HG02885 (cell line): ENCODE results near the gene AGAP5.
"Not testable (repeated sequence)": the region's sequence is repeated elsewhere in the genome, so short reads cannot be mapped to it uniquely, and the experiment has no call there.

Experiments used
- ATAC-seq: cut with Tn5 transposase; IDR thresholded peaks from one replicate; pipeline ENCODE4 v1.9.1; 2021; ENCODE audit warnings: mild to moderate bottlenecking; ENCODE audit not compliant: unreplicated experiment, poor library complexity

The AGAP5 gene

GRCh38 chr10:73662705-73663104 is 35.2 kb downstream of the AGAP5 start:
- ATAC-seq: not testable (repeated sequence)

DNA sequence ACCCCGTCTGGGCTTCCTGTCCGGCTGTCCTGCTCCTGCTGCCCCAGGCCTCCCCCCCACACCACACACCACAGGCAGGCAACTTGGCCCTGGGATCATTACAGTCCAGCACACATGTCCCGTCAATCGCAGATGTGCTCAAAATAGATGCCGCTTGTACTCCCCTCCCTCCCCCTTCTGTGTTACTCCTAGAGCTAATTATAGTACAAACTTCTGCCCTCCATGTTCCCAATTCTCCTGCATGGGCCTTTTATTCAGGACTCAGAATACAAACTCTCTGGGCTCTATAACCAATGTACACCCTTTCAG is 42.0 kb downstream of the AGAP5 start, which contains the start of gene SYNPO2L:
Gene SYNPO2L, minus strand, starts transcription at position 40 of the 309 bp plus-strand sequence. CDS start 107 bp downstream, outside the sequence.
- ATAC-seq: no peak

DNA sequence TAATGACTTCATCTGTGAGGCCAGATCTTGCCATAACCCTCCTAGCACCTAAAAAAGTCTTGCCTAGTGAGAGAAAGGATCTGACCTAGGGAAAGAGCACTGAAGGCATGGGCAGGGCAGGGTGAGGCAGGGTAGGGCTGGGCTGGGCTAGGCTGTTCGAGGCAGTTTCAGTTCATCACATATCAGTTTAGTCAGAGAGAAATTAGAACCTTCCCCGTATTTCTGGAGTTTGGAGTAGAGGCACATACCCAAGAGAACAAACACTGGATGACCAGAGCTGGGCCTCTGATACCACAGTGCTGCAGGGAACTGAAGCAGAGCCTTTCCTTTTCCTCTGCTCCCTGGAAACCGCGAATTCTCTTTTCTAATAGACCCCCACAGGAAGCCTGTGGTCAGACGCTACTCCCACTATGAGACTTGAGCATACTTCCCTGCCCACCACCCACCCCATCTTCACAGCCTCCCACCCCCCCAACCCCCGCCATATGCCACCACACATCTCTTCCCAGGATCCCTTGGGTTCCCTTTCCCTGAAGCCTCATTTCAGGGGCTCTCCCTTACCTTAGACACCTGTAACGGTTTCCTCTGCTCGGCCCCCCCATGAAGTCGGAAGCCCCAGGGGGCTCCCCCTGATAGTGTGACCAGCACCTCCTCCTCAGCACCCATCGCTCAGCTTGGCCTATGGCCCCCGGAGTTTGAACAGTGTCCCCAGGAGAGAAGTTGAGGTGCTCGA is 42.5 kb downstream of the AGAP5 start:
- no peak for ATAC-seq

- ATAC-seq: no peak
These were observed 44.2 kb downstream of the AGAP5 start for GRCh38 chr10:73653701-73654100.

GRCh38 chr10:73653195-73653594 is 44.7 kb downstream of the AGAP5 start:
- no peak for ATAC-seq

DNA sequence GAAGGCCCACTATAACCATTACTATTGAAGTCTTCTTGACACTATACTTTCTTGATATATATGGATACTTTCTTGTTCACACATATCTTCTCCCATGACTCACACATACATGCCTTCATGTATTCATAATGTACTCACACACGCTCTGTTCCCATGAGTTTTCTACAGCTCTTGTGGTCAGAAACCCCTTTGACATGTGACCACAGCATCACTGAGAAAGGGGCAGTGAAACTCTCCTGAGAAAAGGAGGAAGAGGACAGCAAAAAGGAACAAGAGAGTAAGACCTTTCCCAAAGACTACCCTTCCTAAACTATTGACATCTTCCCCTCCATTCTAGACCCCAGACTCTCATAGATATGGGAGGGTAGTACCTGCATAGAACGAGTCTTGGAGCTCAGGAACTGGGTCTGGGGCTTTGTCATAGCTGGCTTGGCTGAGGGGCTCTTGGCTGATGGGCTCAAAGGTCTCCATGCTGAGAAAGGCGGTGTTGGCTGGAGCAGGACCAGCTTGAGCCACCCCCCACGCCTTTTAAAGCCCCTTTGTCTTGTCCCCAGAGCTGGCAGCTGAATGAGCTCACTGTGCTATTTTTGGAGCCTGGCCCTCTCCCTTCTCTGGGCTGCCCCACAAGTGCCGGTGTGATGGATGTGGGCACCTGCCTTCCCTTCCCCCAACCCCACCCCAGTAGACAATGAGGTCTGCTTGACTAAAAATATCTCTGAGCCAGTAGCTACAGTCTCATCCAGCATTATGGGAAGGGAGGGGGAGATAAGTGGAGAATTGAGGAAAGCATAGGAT is 47.2 kb downstream of the AGAP5 start:
- ATAC-seq: no peak

DNA sequence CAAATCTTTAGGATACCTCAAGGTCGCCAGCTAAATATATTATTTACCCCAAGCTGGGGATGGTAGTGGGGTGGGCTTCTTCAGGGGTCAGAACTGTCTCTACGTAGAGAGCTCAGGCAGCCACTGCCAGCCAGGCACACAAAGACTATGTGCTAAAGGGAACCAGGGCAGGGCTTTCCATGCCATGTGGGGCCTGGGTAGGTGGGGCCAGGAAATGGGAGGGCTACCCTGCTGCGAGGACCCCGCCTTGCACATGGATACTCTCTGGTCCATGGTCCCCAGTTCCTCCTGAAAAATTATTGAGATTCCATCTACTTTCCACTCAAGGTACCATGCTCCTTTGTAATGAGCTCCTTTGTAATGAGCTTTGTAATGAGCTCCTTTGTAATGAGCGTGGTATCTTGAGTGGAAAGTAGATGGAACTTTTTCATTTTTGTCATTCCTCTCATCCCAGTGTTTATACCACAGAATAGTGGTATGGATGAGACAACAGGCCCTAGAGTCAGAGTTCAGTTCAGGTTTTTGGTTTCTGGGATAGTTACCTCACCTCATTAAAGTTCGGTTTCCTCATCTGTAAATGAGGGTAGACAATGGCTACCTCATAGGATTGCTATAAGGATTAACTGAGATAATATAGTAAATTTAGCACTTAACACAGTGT is 47.9 kb downstream of the AGAP5 start:
- no peak for ATAC-seq

GRCh38 chr10:73648975-73649829 is 48.7 kb downstream of the AGAP5 start:
- no peak for ATAC-seq

- no peak for ATAC-seq
These were observed 49.8 kb downstream of the AGAP5 start for GRCh38 chr10:73647875-73648651.

DNA sequence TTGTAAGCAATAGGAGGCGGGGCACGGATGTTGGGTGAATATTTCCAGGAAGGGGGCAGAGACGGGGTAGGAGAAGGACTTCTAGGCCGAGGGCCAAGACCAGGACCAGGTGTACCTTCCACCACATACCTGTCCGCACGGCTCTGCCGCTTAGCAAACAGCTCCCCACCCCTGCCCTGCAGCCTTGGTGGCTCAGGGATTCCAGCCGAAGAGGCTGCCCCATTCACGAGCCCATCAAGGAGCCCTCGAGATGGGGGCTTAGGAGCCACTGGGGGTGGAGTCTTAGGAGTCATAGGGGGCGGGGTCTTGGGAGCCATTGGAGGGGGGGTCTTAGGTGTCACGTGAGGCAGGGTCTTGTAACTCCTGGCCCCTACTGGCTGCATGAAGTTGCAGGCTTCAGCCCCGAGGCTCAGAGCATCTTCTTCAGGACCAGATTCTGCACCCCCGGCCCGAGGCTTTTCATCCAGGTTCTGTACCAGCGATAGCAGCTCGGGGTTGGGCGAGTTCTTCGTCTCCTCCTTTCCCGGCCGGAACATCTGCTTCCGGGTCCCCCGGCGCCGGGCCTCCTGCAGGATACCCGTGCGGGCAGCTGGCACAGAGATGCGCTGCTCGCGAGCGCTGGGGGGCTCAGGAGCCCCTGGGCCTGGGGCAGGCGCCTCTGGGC is 50.6 kb downstream of the AGAP5 start:
- no peak for ATAC-seq

GRCh38 chr10:73646598-73647041 is 51.3 kb downstream of the AGAP5 start:
- ATAC-seq: no peak

GRCh38 chr10:73645251-73645650 is 52.7 kb downstream of the AGAP5 start:
- no peak for ATAC-seq

DNA sequence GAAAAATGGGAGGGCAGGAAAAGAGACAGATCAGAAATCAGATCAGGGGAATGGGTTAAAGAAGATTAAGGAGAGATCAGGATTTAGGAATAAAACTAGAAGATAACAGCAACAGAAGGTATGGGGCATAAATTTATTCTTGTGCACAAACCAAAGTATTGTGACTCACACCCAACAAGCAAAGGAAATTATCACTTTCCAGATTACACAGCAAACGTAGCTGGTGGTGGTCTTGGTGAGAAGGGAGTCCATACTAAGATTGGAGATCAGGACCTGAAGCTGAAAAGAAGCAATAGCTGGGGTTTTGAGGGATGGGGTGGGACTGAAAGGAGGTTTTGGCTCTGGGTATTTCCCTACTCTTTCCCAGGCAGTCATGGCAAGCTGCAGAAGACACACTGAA is 53.1 kb downstream of the AGAP5 start:
- no peak for ATAC-seq

DNA sequence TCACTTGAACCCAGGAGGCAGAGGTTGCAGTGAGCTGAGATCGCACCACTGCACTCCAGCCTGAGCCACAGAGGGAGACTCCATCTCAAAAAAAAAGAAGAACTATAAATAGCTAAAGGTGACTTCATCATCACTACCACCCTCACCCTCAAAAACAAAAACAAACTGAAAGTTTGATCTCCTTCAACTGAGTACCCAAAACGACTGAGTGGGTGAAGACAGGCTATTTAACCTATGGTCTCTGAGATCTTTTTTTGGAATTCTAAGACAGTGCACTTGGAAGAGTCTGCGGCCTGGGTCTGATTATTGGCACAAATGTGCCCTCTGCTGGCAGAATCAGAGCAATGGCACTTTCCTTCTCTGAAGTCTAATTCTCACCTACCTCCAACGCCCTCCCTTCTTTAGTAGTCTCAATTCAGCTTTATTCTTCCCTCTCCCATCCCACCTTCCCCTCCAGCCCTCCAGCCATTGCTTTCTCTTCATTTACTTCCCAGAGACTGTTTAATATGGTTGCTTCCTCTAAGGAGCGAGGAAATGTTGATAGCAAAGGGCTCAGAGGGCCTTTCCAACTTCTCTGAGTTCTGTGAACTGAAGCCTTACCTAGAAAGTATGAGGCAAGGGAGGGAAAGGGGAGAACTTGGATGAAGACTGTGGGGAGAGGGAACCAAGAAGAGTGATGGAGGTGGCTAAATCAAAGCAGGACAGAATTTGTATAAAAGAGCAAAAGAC is 53.7 kb downstream of the AGAP5 start:
- no peak for ATAC-seq

DNA sequence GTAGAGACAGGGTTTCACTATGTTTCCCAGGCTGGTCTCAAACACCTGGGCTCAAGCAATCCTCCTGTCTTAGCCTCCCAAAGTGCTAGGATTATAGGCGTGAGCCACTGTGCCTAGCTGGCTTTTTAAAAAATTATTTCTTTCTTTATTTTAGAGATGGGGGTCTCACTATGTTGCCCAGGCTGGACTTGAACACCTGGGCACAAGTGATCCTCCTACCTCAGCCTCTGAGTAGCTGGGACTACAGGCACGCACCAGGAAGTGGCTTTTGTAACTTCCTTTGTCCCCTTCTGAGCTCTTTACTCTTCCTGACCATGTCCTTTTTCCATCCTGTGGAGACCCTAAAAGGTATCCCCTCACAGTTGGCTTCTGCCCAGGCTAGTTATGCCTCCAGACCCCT is 54.5 kb downstream of the AGAP5 start:
- ATAC-seq: no peak

DNA sequence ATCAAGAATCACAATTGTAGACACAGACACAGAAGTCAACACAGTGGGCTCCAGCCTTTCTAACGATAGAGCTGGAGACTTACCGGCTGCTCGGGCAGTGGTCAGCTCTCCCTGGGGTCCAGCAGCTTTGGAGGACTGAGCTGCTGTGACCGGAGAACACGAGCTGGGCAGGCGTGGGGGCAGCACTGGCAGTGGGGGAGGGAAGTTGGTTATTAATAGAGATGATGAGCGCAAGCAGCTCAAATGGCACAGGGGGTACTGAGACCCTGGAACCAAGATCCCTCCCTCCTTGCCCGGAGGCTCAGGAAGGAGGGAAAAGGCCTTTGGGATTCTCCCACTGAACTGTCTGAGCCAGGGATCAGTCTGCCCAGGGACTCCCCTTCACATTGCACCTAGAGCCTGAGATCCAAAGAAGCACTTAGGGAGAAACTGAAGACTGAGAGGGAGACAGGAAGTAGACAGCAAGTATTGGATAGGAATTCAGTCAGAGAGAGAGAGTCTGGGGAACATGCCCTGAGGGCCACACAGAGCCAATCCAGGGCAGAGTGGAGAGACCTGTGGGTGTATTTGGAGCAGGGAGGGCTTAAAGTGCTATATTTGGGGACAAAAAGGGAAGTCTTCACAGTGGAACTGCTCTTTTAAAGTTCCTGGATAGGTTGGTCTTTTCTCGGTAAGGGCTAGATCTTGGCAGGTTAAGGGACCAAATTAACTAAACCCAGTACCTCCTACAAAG is 56.4 kb downstream of the AGAP5 start, which contains the start of gene MYOZ1:
Gene MYOZ1, minus strand, starts transcription at position 147 of the 733 bp plus-strand sequence. CDS start 1,457 bp downstream, outside the sequence.
- no peak for ATAC-seq

DNA sequence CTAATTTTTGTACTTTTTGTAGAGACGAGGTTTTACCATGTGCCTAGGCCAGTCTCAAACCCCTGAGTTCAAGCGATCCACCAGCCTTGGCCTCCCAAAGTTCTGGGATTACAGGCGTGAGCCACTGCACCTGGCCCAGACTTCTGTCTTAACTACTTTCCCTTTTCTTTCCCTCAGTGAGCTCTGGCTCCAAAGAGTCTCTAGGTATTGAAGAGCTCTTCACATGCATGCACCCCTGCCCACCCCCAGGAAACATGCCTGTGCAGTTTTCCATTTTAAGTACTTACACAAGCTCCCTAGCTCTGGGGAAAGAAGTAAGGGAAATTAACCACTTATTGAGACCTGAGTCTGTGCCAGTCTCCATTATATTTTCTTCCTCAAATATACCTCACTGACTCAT is 58.6 kb downstream of the AGAP5 start:
- no peak for ATAC-seq

DNA sequence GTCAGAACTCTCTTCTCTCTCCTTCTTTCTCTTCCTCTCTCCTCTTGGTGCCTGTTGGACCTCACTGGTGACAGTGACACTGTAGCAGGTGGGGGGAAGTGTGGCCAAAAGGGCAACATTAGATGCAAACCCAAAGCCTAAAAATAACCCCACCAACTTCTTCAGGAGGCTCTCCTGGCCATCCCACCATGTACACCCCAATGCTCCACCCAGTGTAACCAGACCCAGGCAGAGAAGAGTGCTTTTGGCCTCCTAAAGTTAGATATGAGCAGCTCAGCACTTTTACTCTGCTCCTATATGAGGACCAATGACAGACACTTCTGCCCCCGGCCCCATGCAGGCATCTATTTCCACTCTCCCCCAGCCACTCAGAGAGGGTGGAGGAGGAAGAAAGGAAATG is 62.1 kb downstream of the AGAP5 start:
- no peak for ATAC-seq
